Mesenchymal stem cell (in vitro differentiated cells and primary cell): Measurements from ENCODE around the gene DGCR8.

Experiments used
- DNase-seq: peaks from one replicate; pipeline ENCODE4 v3.0.0-alpha.2; 2013
- H2AFZ ChIP-seq: one replicate; pipeline ENCODE4 v1.6.1; 2013; ENCODE audit warnings: low read depth, mild to moderate bottlenecking, control low read depth, inconsistent platforms, low read length, moderate library complexity
- H2AK5ac ChIP-seq: 2 replicates; pipeline ENCODE4 v1.6.1; 2013; ENCODE audit warnings: low read length, moderate library complexity, mild to moderate bottlenecking, inconsistent platforms; ENCODE audit not compliant: severe bottlenecking
- H2BK120ac ChIP-seq: one replicate; pipeline ENCODE4 v1.6.1; 2013; ENCODE audit warnings: low read depth, mild to moderate bottlenecking, inconsistent platforms, low read length, moderate library complexity
- H2BK12ac ChIP-seq, 2 experiments: one replicate each; pipeline ENCODE4 v1.6.1; 2013; ENCODE audit warnings: inconsistent platforms in 2 of 2, low read length in 2 of 2, mild to moderate bottlenecking in 2 of 2, moderate library complexity in 2 of 2, control low read depth in 1 of 2
- H2BK15ac ChIP-seq: one replicate; pipeline ENCODE4 v1.6.1; 2013; ENCODE audit warnings: mild to moderate bottlenecking, low read depth, inconsistent platforms; ENCODE audit not compliant: poor library complexity, severe bottlenecking
- H2BK5ac ChIP-seq: 2 replicates; pipeline ENCODE4 v1.6.1; 2013; ENCODE audit warnings: low read depth, mild to moderate bottlenecking, low read length, control low read depth, inconsistent platforms; ENCODE audit not compliant: poor library complexity, severe bottlenecking
- H3K14ac ChIP-seq, 2 experiments: one replicate each; pipeline ENCODE4 v1.6.1; 2013; ENCODE audit warnings: inconsistent platforms in 2 of 2, low read length in 2 of 2, control low read depth in 1 of 2, mild to moderate bottlenecking in 1 of 2, moderate library complexity in 1 of 2
- H3K18ac ChIP-seq, 2 experiments: one replicate each; pipeline ENCODE4 v1.6.1; 2013; ENCODE audit warnings: inconsistent platforms in 2 of 2, low read length in 2 of 2, control low read depth in 1 of 2, low read depth in 1 of 2, mild to moderate bottlenecking in 1 of 2
- H3K23ac ChIP-seq, 2 experiments: one replicate each; pipeline ENCODE4 v1.6.1; 2013; ENCODE audit warnings: inconsistent platforms in 2 of 2, low read length in 2 of 2, mild to moderate bottlenecking in 2 of 2, moderate library complexity in 2 of 2, control low read depth in 1 of 2
- H3K27ac ChIP-seq: 2 replicates; pipeline ENCODE4 v1.5.1; 2013; ENCODE audit warnings: mild to moderate bottlenecking, moderate library complexity, low read length, control low read depth, inconsistent platforms; ENCODE audit not compliant: poor library complexity, severe bottlenecking
- H3K27me3 ChIP-seq, 2 experiments: 2 replicates each; pipeline versions ENCODE4 v1.6.1 to v1.7.0; 2013; ENCODE audit warnings: low read length in 2 of 2, mild to moderate bottlenecking in 2 of 2, moderate library complexity in 2 of 2, control low read depth in 1 of 2, inconsistent platforms in 1 of 2; ENCODE audit not compliant: control insufficient read depth in 1 of 2, insufficient read depth in 1 of 2
- H3K36me3 ChIP-seq, 2 experiments: 2 replicates each; pipeline versions ENCODE4 v1.6.1 to v1.7.0; 2013; ENCODE audit warnings: low read length in 2 of 2, control low read depth in 1 of 2, inconsistent platforms in 1 of 2, low read depth in 1 of 2, mild to moderate bottlenecking in 1 of 2; ENCODE audit not compliant: insufficient read depth in 2 of 2, control insufficient read depth in 1 of 2
- H3K4ac ChIP-seq, 2 experiments: one replicate each; pipeline ENCODE4 v1.6.1; 2013; ENCODE audit warnings: inconsistent platforms in 2 of 2, low read length in 2 of 2, mild to moderate bottlenecking in 2 of 2, moderate library complexity in 2 of 2, control low read depth in 1 of 2, low read depth in 1 of 2
- H3K4me1 ChIP-seq: 2 replicates; pipeline ENCODE4 v1.6.1; 2013; ENCODE audit warnings: low read depth, low read length, control low read depth; ENCODE audit not compliant: control insufficient read depth, insufficient read depth
- H3K4me2 ChIP-seq: 2 replicates; pipeline ENCODE4 v1.6.1; 2013; ENCODE audit warnings: low read length, mild to moderate bottlenecking, inconsistent platforms; ENCODE audit not compliant: poor library complexity, severe bottlenecking
- H3K4me3 ChIP-seq, 2 experiments: 2 replicates each; pipeline versions ENCODE4 v1.5.1 to v1.7.0; 2013; ENCODE audit warnings: low read length in 2 of 2, mild to moderate bottlenecking in 2 of 2, control low read depth in 1 of 2, low read depth in 1 of 2; ENCODE audit not compliant: insufficient read depth in 1 of 2
- H3K79me1 ChIP-seq: replicated peaks from 2 replicates; pipeline ENCODE4 v1.6.1; 2013; ENCODE audit warnings: mild to moderate bottlenecking, control low read depth, low read length, inconsistent platforms; ENCODE audit not compliant: poor library complexity, severe bottlenecking
- H3K9ac ChIP-seq: 2 replicates; pipeline ENCODE4 v1.7.0; 2013; ENCODE audit warnings: mild to moderate bottlenecking, low read length, moderate library complexity
- H3K9me3 ChIP-seq: 2 replicates; pipeline ENCODE4 v1.7.0; 2013; ENCODE audit warnings: mild to moderate bottlenecking, low read length; ENCODE audit not compliant: control insufficient read depth
- H4K8ac ChIP-seq: one replicate; pipeline ENCODE4 v1.6.1; 2013; ENCODE audit warnings: inconsistent platforms, mild to moderate bottlenecking, low read length, moderate library complexity
- H4K91ac ChIP-seq: one replicate; pipeline ENCODE4 v1.6.1; 2013; ENCODE audit warnings: mild to moderate bottlenecking, low read length, inconsistent platforms
- WGBS: methylation state at CpG from one replicate; pipeline ENCODE4 v1.1.7; 2013; ENCODE audit warnings: mixed read lengths; 5-methylcytosine and 5-hydroxymethylcytosine counted together

The DGCR8 gene

GRCh38 chr22:20114506-20115475 is 34.8 kb downstream of the DGCR8 start:
- no peak overlapping the region for H3K4me3 ChIP-seq
- no peak overlapping the region for H3K14ac ChIP-seq
- no peak overlapping the region for H2BK120ac ChIP-seq
- no peak overlapping the region for H2AK5ac ChIP-seq
- no peak overlapping the region for H2AFZ ChIP-seq
- DNase-seq, result no peak
- no peak overlapping the region for H2BK15ac ChIP-seq
- whole genome bisulfite sequencing, result 96% methylated on average over 36 of the region's 36 CpGs
- H3K4me2 ChIP-seq, result no peak overlapping the region
- no peak overlapping the region for H3K18ac ChIP-seq
- H3K9ac ChIP-seq, result peak overlapping the region; percentile 98
- peaks cover 65 to 73% of the 10 kb centered on the region in 2 experiments for H3K36me3 ChIP-seq
- peak overlapping the region in 1 of 2 experiments; percentile 15 for H3K4ac ChIP-seq
- H3K4me1 ChIP-seq, result peaks cover 31% of the 10 kb centered on the region
- H2BK5ac ChIP-seq, result no peak overlapping the region
- H4K91ac ChIP-seq, result peak overlapping the region; percentile 31
- H3K9me3 ChIP-seq, result no peaks in the 10 kb centered on the region
- no peaks in the 10 kb centered on the region for H3K27me3 ChIP-seq
- no peak overlapping the region for H4K8ac ChIP-seq
- H3K23ac ChIP-seq, result peak overlapping the region in 1 of 2 experiments; percentile 16
- H3K79me1 ChIP-seq, result peaks cover 41% of the 10 kb centered on the region
- no peak overlapping the region for H3K27ac ChIP-seq
- H2BK12ac ChIP-seq, result no peak overlapping the region

- peaks cover 33% of the 10 kb centered on the region for H3K4me1 ChIP-seq
- 91% methylated on average over 30 of the region's 30 CpGs for WGBS
Measured at GRCh38 chr22:20115691-20116375, 35.8 kb downstream of the DGCR8 start, which contains the start of gene RANBP1. TSS of gene RANBP1 (plus strand) at chr22:20116104. CDS start at chr22:20116185, 81 bp downstream.

GRCh38 chr22:20116376-20116950 is 36.4 kb downstream of the DGCR8 start:
- no peaks in the 10 kb centered on the region for H3K27me3 ChIP-seq
- H3K9me3 ChIP-seq, result no peaks in the 10 kb centered on the region
- peak overlapping the region; percentile 96 for H3K18ac ChIP-seq
- H3K4me3 ChIP-seq, result peak overlapping the region; percentile 96
- peak overlapping the region; percentile 57 for H3K27ac ChIP-seq
- peak overlapping the region; percentile 98 for H2BK120ac ChIP-seq
- no peak for DNase-seq
- H2BK12ac ChIP-seq, result peak overlapping the region; percentile 31 to 71
- peaks cover 61 to 73% of the 10 kb centered on the region in 2 experiments for H3K36me3 ChIP-seq
- peak overlapping the region; percentile 96 for H4K91ac ChIP-seq
- peak overlapping the region; percentile 89 to 96 for H3K4ac ChIP-seq
- peak overlapping the region in 1 of 2 experiments; percentile 66 for H3K23ac ChIP-seq
- H2AFZ ChIP-seq, result peak overlapping the region; percentile 85
- WGBS, result 24% methylated on average over 23 of the region's 27 CpGs
- peak overlapping the region; percentile 77 for H2BK5ac ChIP-seq
- peaks cover 31% of the 10 kb centered on the region for H3K4me1 ChIP-seq
- H3K14ac ChIP-seq, result peak overlapping the region; percentile 87 to 98
- peak overlapping the region; percentile 78 for H2BK15ac ChIP-seq
- peak overlapping the region; percentile 79 for H2AK5ac ChIP-seq
- H3K9ac ChIP-seq, result peak overlapping the region; percentile 98
- H3K4me2 ChIP-seq, result peak overlapping the region; percentile 98
- H3K79me1 ChIP-seq, result peaks cover 39% of the 10 kb centered on the region
- H4K8ac ChIP-seq, result peak overlapping the region; percentile 99

More at GRCh38 chr22:20115691-20116375, 35.8 kb downstream of the DGCR8 start, which contains the start of gene RANBP1:
- Histone ChIP-seq H3K23ac (peak within 1 kb of the TSS in 1 of 2 experiments; percentile 66), H2BK5ac (peak within 1 kb of the TSS; percentile 77), H3K9ac (peak within 1 kb of the TSS; percentile 98), H3K36me3 (peaks cover 64 to 73% of the 10 kb centered on the region in 2 experiments), H4K91ac (peak within 1 kb of the TSS; percentile 96), H2BK120ac (peak within 1 kb of the TSS; percentile 98), H2AK5ac (peak within 1 kb of the TSS; percentile 79), H3K4ac (peak within 1 kb of the TSS; percentile 89 to 96), H3K4me3 (peak within 1 kb of the TSS; percentile 96), H3K79me1 (peaks cover 39% of the 10 kb centered on the region), H3K18ac (peak within 1 kb of the TSS; percentile 96), H3K27ac (peak within 1 kb of the TSS; percentile 57), H2AFZ (peak within 1 kb of the TSS; percentile 85), H2BK15ac (peak within 1 kb of the TSS; percentile 78), H3K4me2 (peak within 1 kb of the TSS; percentile 98), H4K8ac (peak within 1 kb of the TSS; percentile 99), H3K27me3 (no peaks in the 10 kb centered on the region), H3K14ac (peak within 1 kb of the TSS; percentile 87 to 98), H2BK12ac (peak within 1 kb of the TSS; percentile 31 to 71), H3K9me3 (no peaks in the 10 kb centered on the region)
- DNase-seq, result no peak
